B cell (primary cell): ENCODE results near the gene PCDHGA2.

Source experiments
- CTCF ChIP-seq: fragments of 200-600 bp; IDR thresholded peaks from one replicate; pipeline ENCODE4 v1.8.0; 2022; ENCODE audit warnings: antibody characterized with exemption, mild to moderate bottlenecking
- EZH2 ChIP-seq: IDR thresholded peaks from 2 replicates; pipeline ENCODE4 v1.6.1; 2012; ENCODE audit warnings: borderline replicate concordance, low read depth, mild to moderate bottlenecking, moderate library complexity, low read length; ENCODE audit not compliant: insufficient read depth, poor library complexity, severe bottlenecking

- TF ChIP-seq CTCF (no peak), EZH2 (no peak)
These were observed 16.3 kb upstream of the PCDHGA2 start for GRCh38 chr5:141322261-141322660.
